Measurements from ENCODE around the gene UGT1A9.

The UGT1A9 gene

DNA sequence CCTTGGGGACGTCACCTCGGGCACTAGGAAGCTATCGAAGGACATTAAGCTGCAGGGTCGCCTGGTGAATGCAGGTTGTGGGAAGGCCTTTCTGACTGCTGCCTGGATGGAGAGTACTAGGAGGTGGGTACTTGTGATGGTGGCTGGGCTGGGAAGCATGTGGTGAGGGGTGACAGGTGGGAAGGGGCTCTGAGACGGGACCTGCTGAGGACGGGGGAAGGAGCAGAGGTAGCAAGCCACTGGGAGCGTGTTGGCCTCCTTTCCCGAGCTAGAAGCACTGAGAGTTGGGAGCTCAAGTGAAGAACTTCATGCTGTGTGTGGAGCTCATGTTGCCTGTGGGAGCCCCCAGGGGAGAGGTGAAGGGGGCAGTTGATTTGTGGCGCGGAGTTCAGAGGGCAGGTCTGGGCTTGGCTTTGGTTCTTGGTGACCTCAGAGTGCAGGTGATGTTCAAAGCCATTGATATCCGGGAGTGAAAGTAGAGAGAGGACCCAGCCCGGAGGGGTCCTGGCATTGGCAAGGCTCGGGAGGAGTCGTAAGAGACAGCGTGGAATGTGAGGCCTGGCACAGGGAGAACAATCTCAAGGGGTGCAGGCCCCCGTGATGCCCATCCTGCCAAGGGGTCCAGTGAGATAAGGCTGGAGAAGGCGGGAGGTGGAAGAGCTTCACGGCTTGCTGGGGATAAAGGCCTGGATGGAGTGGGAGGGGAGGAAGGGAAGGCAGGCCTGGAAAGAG, 119.6 kb downstream of the UGT1A9 start:
- no peak for DNase-seq (ENCODE audit: low read depth)
- no peak for TF ChIP-seq MYC (IDR thresholded peaks at IDR 0.05; ENCODE audit: low read depth, low read length)
- TF ChIP-seq, protein P1, sequence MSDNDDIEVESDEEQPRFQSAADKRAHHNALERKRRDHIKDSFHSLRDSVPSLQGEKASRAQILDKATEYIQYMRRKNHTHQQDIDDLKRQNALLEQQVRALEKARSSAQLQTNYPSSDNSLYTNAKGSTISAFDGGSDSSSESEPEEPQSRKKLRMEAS (IDR thresholded peaks at IDR 0.05; ENCODE audit: low read depth, low read length): no peak
- no peak for TF ChIP-seq POLR2A (IDR thresholded peaks at IDR 0.05; ENCODE audit: extremely low read depth, insufficient read length)
- TF ChIP-seq, protein P2, sequence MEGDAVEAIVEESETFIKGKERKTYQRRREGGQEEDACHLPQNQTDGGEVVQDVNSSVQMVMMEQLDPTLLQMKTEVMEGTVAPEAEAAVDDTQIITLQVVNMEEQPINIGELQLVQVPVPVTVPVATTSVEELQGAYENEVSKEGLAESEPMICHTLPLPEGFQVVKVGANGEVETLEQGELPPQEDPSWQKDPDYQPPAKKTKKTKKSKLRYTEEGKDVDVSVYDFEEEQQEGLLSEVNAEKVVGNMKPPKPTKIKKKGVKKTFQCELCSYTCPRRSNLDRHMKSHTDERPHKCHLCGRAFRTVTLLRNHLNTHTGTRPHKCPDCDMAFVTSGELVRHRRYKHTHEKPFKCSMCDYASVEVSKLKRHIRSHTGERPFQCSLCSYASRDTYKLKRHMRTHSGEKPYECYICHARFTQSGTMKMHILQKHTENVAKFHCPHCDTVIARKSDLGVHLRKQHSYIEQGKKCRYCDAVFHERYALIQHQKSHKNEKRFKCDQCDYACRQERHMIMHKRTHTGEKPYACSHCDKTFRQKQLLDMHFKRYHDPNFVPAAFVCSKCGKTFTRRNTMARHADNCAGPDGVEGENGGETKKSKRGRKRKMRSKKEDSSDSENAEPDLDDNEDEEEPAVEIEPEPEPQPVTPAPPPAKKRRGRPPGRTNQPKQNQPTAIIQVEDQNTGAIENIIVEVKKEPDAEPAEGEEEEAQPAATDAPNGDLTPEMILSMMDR (IDR thresholded peaks at IDR 0.05; ENCODE audit: low read depth, low read length): no peak
- no peak overlapping the region for H3K4me3 ChIP-seq (ENCODE audit: low read depth, low read length)

DNA sequence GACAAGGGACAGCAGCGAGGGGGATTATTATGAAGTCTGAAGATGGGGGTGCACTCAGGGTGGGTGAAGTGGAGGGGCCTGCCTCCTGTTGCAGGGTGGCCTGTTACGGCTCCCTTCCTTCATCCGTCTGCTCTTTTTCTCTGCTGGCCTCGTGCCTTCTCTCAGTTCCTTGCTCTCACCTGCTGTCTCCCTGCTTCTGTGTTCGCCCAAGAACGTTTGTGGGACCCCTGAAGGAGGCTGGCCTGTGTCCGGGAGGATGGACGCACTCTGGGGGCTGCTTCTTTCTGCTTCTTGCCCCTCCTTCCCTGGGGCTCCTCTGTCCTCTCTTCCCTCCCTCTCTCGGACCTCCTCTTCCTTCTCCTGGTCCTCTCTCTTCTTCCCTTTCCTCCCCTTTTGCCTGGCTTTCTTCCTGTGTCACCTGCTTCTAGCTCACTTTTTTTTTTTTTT, 120.2 kb downstream of the UGT1A9 start:
- DNase-seq (ENCODE audit: low read depth): no peak
- TF ChIP-seq MYC (IDR thresholded peaks at IDR 0.05; ENCODE audit: low read depth, low read length) (no peak), POLR2A (IDR thresholded peaks at IDR 0.05; ENCODE audit: extremely low read depth, insufficient read length) (no peak)
- TF ChIP-seq, protein P1 (IDR thresholded peaks at IDR 0.05; ENCODE audit: low read depth, low read length): no peak
- TF ChIP-seq, protein P2 (IDR thresholded peaks at IDR 0.05; ENCODE audit: low read depth, low read length): no peak
- no peak overlapping the region for H3K4me3 ChIP-seq (ENCODE audit: low read depth, low read length)

DNA sequence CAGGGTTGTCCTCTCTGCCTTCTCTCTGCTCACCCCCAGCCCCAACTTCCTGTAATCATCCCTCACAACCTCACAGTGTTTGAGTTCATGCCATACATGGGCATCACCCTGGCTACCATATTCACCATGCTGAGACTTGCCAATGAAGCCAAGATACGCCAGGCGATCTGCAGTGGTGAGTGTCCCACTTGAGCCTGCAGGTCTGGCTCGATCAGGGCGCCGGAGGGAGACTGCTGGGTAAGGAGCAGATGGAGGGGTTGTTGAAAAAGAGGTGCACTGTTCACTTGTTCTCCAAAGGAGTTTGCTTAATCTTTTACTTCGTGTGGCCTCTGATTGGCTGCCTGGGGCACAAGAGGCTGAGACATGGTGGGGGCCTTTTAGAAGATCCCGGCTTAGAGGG, 121.0 kb downstream of the UGT1A9 start:
- no peak overlapping the region for H3K4me3 ChIP-seq (ENCODE audit: low read depth, low read length)
- DNase-seq (ENCODE audit: low read depth): no peak
- TF ChIP-seq POLR2A (IDR thresholded peaks at IDR 0.05; ENCODE audit: extremely low read depth, insufficient read length) (no peak), MYC (IDR thresholded peaks at IDR 0.05; ENCODE audit: low read depth, low read length) (no peak)
- TF ChIP-seq, protein P1 (IDR thresholded peaks at IDR 0.05; ENCODE audit: low read depth, low read length): no peak

DNA sequence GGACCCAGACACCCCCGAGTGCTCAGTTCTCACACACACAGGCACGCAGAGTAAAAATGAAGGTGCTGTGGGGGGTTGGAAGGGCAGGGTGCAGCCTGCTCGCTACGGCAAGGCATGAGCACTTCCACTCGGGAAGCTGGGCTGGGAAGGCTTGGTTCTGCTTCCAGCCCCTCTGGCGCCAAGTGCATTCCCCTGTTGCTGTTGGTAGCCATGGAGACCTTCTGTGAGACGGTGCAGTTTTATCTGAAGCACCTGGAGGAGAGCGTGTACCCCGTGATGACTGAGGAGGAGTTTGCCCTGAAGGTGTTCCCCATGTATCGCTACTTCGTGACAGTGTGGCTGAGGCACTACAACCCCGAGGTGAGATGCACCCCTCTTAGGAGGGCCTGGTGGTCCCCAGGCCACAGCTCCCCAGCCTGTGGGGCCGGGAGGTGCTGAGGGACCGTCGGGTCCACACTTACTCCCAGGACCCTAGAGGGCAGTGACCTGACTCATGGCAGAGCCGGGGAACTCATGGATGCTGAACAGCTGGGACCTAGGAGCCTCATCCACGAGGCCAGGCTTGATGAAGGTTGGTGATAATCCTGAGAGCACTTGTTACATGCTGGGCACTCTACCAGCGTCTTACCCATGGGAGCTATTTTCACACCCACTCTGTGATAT, 121.9 kb downstream of the UGT1A9 start:
- no peak overlapping the region for H3K4me3 ChIP-seq (ENCODE audit: low read depth, low read length)
- TF ChIP-seq, protein P1 (IDR thresholded peaks at IDR 0.05; ENCODE audit: low read depth, low read length): no peak
- TF ChIP-seq MYC (IDR thresholded peaks at IDR 0.05; ENCODE audit: low read depth, low read length) (no peak), POLR2A (IDR thresholded peaks at IDR 0.05; ENCODE audit: extremely low read depth, insufficient read length) (no peak)
- TF ChIP-seq, protein P2 (IDR thresholded peaks at IDR 0.05; ENCODE audit: low read depth, low read length): no peak
- no peak for DNase-seq (ENCODE audit: low read depth)

DNA sequence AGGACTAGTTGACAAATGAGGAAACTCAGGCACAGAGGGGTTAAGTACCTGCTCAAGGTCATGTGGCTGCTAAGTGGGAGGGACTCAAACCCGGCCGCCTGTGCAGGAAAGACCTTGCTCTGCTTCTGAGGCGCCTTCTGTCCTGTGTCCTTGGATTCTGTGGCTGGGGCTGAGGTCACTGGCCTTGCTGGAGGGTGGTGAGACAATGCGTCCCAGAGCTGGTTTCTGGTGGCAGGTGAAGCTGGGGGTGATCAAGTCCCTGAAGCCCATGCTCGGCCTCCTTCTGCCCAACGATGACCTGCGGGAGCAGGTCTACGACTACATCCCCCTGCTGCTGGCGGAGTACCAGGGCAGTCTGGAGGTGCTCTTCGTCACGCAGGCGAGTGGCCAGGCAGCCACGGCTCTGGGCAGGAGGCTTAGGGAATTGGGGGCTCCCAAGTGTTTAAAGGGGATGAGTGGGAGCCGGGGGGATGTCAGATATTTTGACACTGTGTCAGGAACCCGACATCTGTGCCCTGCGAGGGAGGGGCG, 122.5 kb downstream of the UGT1A9 start:
- DNase-seq (ENCODE audit: low read depth): no peak
- no peak overlapping the region for H3K4me3 ChIP-seq (ENCODE audit: low read depth, low read length)
- no peak for TF ChIP-seq POLR2A (IDR thresholded peaks at IDR 0.05; ENCODE audit: extremely low read depth, insufficient read length)
- TF ChIP-seq MYC (IDR thresholded peaks at IDR 0.05; ENCODE audit: low read depth, low read length): no peak
- TF ChIP-seq, protein P1 (IDR thresholded peaks at IDR 0.05; ENCODE audit: low read depth, low read length): no peak
- TF ChIP-seq, protein P2 (IDR thresholded peaks at IDR 0.05; ENCODE audit: low read depth, low read length): no peak

DNA sequence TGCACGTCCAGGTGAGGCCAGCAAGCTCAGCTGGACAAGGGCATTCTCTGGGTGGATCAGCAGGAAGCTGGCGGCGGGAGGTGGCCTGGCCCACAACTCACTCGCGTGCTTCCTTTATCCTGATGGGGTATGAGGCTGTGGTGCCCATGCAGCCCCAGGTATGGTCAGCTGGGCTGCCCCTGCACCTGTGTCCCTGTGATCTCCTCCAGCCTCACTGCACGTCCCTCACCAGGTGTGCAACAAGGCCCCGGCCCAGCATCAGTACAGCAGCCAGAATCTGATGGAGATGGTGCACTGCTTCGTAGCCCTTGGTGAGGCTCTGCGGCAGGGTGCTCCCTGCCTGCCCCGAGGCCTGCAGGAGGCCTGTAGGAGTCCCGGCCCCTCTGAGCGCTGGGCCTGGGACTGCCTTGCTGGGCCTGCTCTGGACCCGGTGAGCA, 124.1 kb downstream of the UGT1A9 start:
- no peak for DNase-seq (ENCODE audit: low read depth)
- TF ChIP-seq POLR2A (IDR thresholded peaks at IDR 0.05; ENCODE audit: extremely low read depth, insufficient read length) (no peak), MYC (IDR thresholded peaks at IDR 0.05; ENCODE audit: low read depth, low read length) (no peak)
- TF ChIP-seq, protein P2 (IDR thresholded peaks at IDR 0.05; ENCODE audit: low read depth, low read length): no peak
- TF ChIP-seq, protein P1 (IDR thresholded peaks at IDR 0.05; ENCODE audit: low read depth, low read length): no peak

More for the DNA sequence above, 124.1 kb downstream of the UGT1A9 start:
- no peak overlapping the region for H3K4me3 ChIP-seq (ENCODE audit: low read depth, low read length)
